Nephron (organoid): ENCODE measurements around the gene CIDEA.
A peak's percentile ranks its signal among the peaks of the same experiment; 100 is the strongest.

Source experiments
- H3K27ac Mint-ChIP-seq, 3 experiments: 2 replicates each; pipeline ENCODE4 v1.8.0; 2020; ENCODE audit warnings: mixed read lengths in 3 of 3, mild to moderate bottlenecking in 2 of 3, moderate library complexity in 1 of 3
- H3K27me3 Mint-ChIP-seq: 2 replicates; pipeline ENCODE4 v1.8.0; 2021; ENCODE audit warnings: low read depth, mild to moderate bottlenecking, moderate library complexity, mixed read lengths
- H3K36me3 Mint-ChIP-seq: 2 replicates; pipeline ENCODE4 v1.8.0; 2020; ENCODE audit warnings: low read depth, mixed read lengths
- H3K4me1 Mint-ChIP-seq: 2 replicates; pipeline ENCODE4 v1.8.0; 2020; ENCODE audit warnings: mixed read lengths
- H3K4me3 Mint-ChIP-seq, 3 experiments: 2 replicates each; pipeline ENCODE4 v1.8.0; 2020; ENCODE audit warnings: mild to moderate bottlenecking in 3 of 3, mixed read lengths in 3 of 3, moderate library complexity in 2 of 3
- H3K9me3 Mint-ChIP-seq: 2 replicates; pipeline ENCODE4 v1.8.0; 2020; ENCODE audit warnings: mixed read lengths
- TF ChIP-seq, protein P1 (sequence below), 3 experiments: fragments of 200-600 bp; sonication (generic); IDR thresholded peaks; one replicate each; pipeline ENCODE4 v1.5.0; 2021; ENCODE audit warnings: antibody characterized with exemption in 3 of 3; ENCODE audit not compliant: unreplicated experiment in 3 of 3

CIDEA gene

DNA sequence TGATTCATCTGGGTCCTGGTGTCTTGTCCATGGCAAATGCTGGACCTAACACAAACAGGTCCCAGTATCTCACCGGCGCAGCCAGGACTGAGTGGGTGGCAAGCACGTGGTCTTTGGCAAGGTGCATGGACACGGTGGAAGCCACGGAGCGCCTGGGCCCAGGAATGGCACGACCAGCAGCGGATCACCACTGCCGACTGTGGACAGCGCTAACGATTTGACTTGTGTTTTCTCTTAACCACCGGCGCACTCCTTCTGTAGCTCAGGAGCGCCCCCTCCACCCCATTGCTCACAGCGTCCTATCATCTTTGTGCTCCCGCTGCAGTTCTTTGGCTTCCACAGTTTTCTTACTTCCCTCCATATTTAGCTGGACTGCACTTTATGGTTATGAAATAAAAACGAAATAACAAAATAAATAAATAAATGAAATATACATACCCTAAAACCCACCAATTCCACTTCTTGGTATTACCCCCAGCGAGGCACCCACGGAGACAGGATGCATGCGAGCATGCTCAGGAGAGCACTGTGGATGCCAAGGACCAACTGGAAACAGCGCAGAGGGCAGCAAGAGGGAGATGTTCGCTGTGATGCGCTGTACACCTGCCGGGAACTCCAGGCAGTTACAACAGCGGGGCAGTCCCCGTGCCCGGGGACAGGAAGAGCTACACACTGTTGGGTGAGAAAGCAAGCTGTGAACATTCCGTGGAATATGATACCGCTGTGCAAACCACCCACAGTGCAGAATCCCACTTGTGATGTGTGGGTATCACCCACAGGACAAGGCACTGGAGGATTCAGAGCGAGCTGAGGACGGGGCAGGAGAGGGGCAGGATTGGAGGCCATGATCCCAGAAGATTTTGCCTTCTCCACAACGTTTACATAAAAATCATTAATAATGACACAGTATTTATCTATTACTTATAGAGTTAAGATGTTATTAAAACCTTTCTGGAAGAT is 7.0 kb upstream of the CIDEA start:
- H3K27me3 Mint-ChIP-seq = peaks cover 75% of the 10 kb centered on the region
- TF ChIP-seq, protein P1, sequence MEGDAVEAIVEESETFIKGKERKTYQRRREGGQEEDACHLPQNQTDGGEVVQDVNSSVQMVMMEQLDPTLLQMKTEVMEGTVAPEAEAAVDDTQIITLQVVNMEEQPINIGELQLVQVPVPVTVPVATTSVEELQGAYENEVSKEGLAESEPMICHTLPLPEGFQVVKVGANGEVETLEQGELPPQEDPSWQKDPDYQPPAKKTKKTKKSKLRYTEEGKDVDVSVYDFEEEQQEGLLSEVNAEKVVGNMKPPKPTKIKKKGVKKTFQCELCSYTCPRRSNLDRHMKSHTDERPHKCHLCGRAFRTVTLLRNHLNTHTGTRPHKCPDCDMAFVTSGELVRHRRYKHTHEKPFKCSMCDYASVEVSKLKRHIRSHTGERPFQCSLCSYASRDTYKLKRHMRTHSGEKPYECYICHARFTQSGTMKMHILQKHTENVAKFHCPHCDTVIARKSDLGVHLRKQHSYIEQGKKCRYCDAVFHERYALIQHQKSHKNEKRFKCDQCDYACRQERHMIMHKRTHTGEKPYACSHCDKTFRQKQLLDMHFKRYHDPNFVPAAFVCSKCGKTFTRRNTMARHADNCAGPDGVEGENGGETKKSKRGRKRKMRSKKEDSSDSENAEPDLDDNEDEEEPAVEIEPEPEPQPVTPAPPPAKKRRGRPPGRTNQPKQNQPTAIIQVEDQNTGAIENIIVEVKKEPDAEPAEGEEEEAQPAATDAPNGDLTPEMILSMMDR (IDR thresholded peaks at IDR 0.05; ENCODE audit: unreplicated experiment in 3 of 3) = peak in 1 of 3 experiments; percentile 51
- H3K9me3 Mint-ChIP-seq = no peaks in the 10 kb centered on the region
- no peak overlapping the region for H3K4me3 Mint-ChIP-seq
- no peaks in the 10 kb centered on the region for H3K36me3 Mint-ChIP-seq
- H3K27ac Mint-ChIP-seq = no peak overlapping the region
- no peaks in the 10 kb centered on the region for H3K4me1 Mint-ChIP-seq

DNA sequence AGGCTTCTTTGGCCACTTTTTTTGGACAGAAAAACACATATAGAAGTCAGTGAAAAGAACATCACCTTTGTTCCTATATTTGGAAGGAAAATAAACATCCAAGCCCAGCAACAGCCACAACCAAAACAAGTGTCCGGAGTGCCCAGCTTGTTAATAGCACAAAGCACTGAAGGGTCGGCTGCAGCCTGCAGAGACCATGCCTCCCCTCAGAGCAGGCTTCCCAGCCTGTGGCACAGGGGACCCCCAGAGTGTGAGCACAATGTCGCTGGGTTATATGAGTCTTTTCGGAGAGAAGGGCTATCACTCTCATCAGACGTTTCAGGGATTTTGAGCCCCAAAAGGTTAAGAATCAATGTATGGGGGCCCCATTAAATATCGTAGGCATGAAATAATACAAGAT is 6.2 kb upstream of the CIDEA start:
- Mint-ChIP-seq H3K9me3 (no peaks in the 10 kb centered on the region), H3K27me3 (peaks cover 79% of the 10 kb centered on the region), H3K27ac (no peak overlapping the region), H3K36me3 (no peaks in the 10 kb centered on the region), H3K4me1 (no peaks in the 10 kb centered on the region), H3K4me3 (no peak overlapping the region)
- TF ChIP-seq, protein P1 (IDR thresholded peaks at IDR 0.05; ENCODE audit: unreplicated experiment in 3 of 3) = no peak

- Mint-ChIP-seq H3K27me3 (peaks cover 91% of the 10 kb centered on the region), H3K9me3 (no peaks in the 10 kb centered on the region), H3K36me3 (no peaks in the 10 kb centered on the region), H3K4me3 (no peak overlapping the region), H3K4me1 (peaks cover 8% of the 10 kb centered on the region), H3K27ac (no peak overlapping the region)
- TF ChIP-seq, protein P1 (IDR thresholded peaks at IDR 0.05; ENCODE audit: unreplicated experiment in 3 of 3) = no peak
Observed at GRCh38 chr18:12248926-12249720, 5.0 kb upstream of the CIDEA start.

DNA sequence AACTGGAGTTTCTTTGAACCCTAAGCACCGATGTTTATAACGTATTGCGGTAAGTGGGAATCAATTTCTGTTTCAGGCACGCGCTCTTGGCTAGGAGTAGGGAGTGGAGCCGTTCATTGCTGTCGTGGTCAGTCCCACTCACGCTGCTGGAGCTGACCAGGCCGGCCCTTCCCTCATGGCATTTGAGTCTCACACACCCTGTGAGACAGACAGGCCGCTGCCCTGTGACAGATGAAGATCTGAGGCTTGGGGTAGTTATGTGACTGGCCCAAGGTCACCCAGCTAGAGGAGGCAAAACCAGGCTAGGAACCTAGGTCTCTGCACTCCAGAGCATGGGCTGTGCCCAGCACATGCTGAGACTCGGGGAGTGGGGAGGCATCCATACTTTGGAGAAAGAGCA is 2.9 kb upstream of the CIDEA start:
- TF ChIP-seq, protein P1 (IDR thresholded peaks at IDR 0.05; ENCODE audit: unreplicated experiment in 3 of 3) = no peak
- Mint-ChIP-seq H3K36me3 (no peaks in the 10 kb centered on the region), H3K27ac (no peak overlapping the region), H3K27me3 (peaks cover 93% of the 10 kb centered on the region), H3K4me3 (peak overlapping the region in 1 of 3 experiments; percentile 21), H3K9me3 (no peaks in the 10 kb centered on the region), H3K4me1 (peaks cover 22% of the 10 kb centered on the region)

DNA sequence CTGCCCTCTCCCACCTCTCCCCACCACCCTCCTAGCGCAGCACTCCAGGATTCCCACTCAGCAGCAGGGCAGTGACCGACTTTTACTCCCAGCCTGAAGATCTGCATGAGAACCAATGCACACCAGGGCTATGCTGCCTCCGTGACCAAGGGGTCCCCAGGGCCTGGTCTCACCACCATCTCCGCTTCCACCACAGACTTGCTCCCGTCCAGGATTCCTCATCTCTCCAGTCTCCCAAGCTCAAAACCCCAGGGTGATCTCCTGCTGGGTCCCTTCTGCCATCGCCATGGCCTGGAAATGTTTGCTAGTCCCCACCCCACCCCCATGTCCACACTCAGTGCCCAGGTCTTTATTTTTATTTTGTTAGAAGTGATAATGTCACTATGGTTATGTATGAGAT is 2.1 kb upstream of the CIDEA start:
- Mint-ChIP-seq H3K4me1 (peaks cover 27% of the 10 kb centered on the region), H3K27me3 (peaks cover 93% of the 10 kb centered on the region), H3K27ac (no peak overlapping the region), H3K4me3 (no peak overlapping the region), H3K36me3 (no peaks in the 10 kb centered on the region), H3K9me3 (no peaks in the 10 kb centered on the region)
- TF ChIP-seq, protein P1 (IDR thresholded peaks at IDR 0.05; ENCODE audit: unreplicated experiment in 3 of 3) = no peak
